ENCODE data around the gene PIEZO2. TPM values are rescaled to one million over a fixed set of nuclear protein-coding genes. Genes with fewer than 3 reads are reported as not detected.

The PIEZO2 gene
- total and polyA plus RNA-seq, 11 donors: 0.04 to 4.9 (median 0.20) TPM; not detected in 2

GRCh38 chr18:11070593-11070992 is 78.8 kb downstream of the PIEZO2 start:
- ATAC-seq (no peak), DNase-seq (no peak)
- intact Hi-C loops (cut with DNase I): no loop called here
- no peaks in the 10 kb centered on the region for H3K4me1 ChIP-seq
- no peak overlapping the region for H3K27ac ChIP-seq
- H3K4me3 ChIP-seq: no peak overlapping the region
- H3K27me3 ChIP-seq: no peaks in the 10 kb centered on the region
- no peak for TF ChIP-seq POLR2A (IDR thresholded peaks at IDR 0.05)
- TF ChIP-seq CTCF (IDR thresholded peaks at IDR 0.05): no peak
- 71 to 80% (median 77%) methylated on average over 11 of the region's 11 CpGs for WGBS, 4 donors
- peaks cover 0 to 5% (median 0%) of the 10 kb centered on the region in 12 donors for H3K9me3 ChIP-seq
- H3K36me3 ChIP-seq: no peaks in the 10 kb centered on the region

GRCh38 chr18:11066038-11066437 is 83.3 kb downstream of the PIEZO2 start:
- peaks cover 0 to 5% (median 0%) of the 10 kb centered on the region in 12 donors for H3K9me3 ChIP-seq
- no peaks in the 10 kb centered on the region for H3K36me3 ChIP-seq
- H3K27me3 ChIP-seq: no peaks in the 10 kb centered on the region
- no peak overlapping the region for H3K4me3 ChIP-seq
- no peak overlapping the region for H3K27ac ChIP-seq
- 76 to 84% (median 83%) methylated on average over 5 of the region's 5 CpGs for WGBS, 4 donors
- TF ChIP-seq POLR2A (IDR thresholded peaks at IDR 0.05) (no peak), CTCF (IDR thresholded peaks at IDR 0.05) (no peak)
- ATAC-seq (no peak), DNase-seq (no peak)
- no peaks in the 10 kb centered on the region for H3K4me1 ChIP-seq
- intact Hi-C loops (cut with DNase I): no loop called here

DNA sequence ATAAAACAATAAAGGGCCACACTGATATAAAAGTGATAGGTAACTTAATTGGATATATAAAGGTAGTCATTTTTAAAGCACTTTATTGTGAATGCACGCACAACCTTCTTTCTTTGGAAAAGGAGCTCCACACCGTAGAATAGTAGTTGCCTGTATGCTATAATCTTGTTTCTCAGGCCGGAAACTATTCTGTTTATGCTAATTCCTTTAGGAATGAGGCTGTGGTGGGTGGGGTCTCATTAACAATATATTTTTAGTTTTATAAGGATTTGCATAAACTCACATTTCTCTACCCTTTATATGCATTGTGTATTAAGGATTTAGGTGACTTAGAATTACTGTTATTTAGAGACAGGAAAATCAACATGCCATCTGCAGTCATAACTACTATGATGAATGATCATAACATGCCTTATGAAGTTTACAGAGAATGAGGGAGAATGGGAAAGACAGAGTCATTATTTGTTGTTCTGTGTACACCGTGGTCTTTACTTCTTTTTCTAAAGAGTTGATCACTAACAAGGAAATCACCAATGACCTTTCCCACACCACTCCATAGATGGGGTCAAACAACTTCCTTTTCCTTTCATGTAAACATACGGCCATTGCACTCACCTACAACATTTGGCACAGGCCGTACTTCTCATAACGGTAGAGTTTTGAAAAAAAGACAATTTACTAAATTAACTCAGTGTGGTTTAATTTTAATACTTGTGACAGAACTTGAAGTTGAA is 84.5 kb downstream of the PIEZO2 start:
- H3K27ac ChIP-seq: no peak overlapping the region
- H3K9me3 ChIP-seq: peaks cover 0 to 5% (median 0%) of the 10 kb centered on the region in 12 donors
- no peak for ATAC-seq
- H3K4me1 ChIP-seq: no peaks in the 10 kb centered on the region
- DNase-seq: no peak
- H3K4me3 ChIP-seq: no peak overlapping the region
- WGBS, 4 donors: 43 to 75% (median 46%) methylated on average over 7 of the region's 7 CpGs
- no peaks in the 10 kb centered on the region for H3K36me3 ChIP-seq
- H3K27me3 ChIP-seq: no peaks in the 10 kb centered on the region
- intact Hi-C loops (cut with DNase I): no loop called here
- no peak for TF ChIP-seq CTCF (IDR thresholded peaks at IDR 0.05)
- TF ChIP-seq POLR2A (IDR thresholded peaks at IDR 0.05): no peak

DNA sequence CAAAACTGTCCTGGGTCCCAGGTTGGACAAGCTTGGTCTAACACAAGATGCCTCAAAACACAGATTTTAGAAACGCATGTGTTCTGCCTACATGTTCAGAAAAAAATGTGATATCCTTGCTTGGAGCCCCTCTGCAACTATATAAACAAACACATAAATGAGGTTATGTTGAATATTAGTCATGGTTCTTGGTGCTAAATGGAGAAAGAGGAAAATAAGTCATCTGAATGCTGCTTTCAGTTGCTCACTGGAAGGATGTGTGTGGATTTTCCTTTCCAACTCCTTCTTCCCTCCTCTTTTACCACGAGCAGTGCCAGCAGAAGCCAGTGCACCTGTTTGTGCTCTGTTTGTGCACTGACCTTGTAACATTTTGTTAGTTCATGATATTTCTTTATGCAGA is 85.3 kb downstream of the PIEZO2 start:
- peaks cover 0 to 5% (median 0%) of the 10 kb centered on the region in 12 donors for H3K9me3 ChIP-seq
- no peaks in the 10 kb centered on the region for H3K27me3 ChIP-seq
- no peak for TF ChIP-seq POLR2A (IDR thresholded peaks at IDR 0.05)
- no peak for TF ChIP-seq CTCF (IDR thresholded peaks at IDR 0.05)
- ATAC-seq: no peak
- DNase-seq: no peak
- no peaks in the 10 kb centered on the region for H3K36me3 ChIP-seq
- no peaks in the 10 kb centered on the region for H3K4me1 ChIP-seq
- WGBS, 4 donors: 61 to 74% (median 71%) methylated on average over 2 of the region's 2 CpGs
- intact Hi-C loops (cut with DNase I): no loop called here
- H3K4me3 ChIP-seq: no peak overlapping the region
- no peak overlapping the region for H3K27ac ChIP-seq

All from heart left ventricle (tissue), 16 donors.